ENCODE data around the gene NINJ2.
"Not testable (repeated sequence)": the region's sequence is repeated elsewhere in the genome, so short reads cannot be mapped to it uniquely, and the experiment has no call there.

Gene NINJ2

GRCh38 chr12:645563-646071, 17.6 kb downstream of the NINJ2 start:
- peak overlapping the region; percentile 66; the same call in 1 of the 2 replicates for H3K4me3 ChIP-seq (ENCODE audit: low read depth, low read length)
- DNase-seq (ENCODE audit: low read depth) = no peak
- TF ChIP-seq CTCF (IDR thresholded peaks at IDR 0.05; ENCODE audit: insufficient read depth, low read depth, low read length, missing control alignments) = no peak

GRCh38 chr12:644818-645552, 18.3 kb downstream of the NINJ2 start:
- TF ChIP-seq CTCF (IDR thresholded peaks at IDR 0.05; ENCODE audit: insufficient read depth, low read depth, low read length, missing control alignments) = no peak
- peak overlapping the region; percentile 66 for H3K4me3 ChIP-seq (ENCODE audit: low read depth, low read length)
- DNase-seq (ENCODE audit: low read depth) = no peak

GRCh38 chr12:644303-644639, 19.0 kb downstream of the NINJ2 start:
- no peak for TF ChIP-seq CTCF (IDR thresholded peaks at IDR 0.05; ENCODE audit: insufficient read depth, low read depth, low read length, missing control alignments)
- peak overlapping the region; percentile 66 for H3K4me3 ChIP-seq (ENCODE audit: low read depth, low read length)
- DNase-seq (ENCODE audit: low read depth) = no peak

- DNase-seq (ENCODE audit: low read depth) = peak; percentile 79
- peak overlapping the region; percentile 66 for H3K4me3 ChIP-seq (ENCODE audit: low read depth, low read length)
- no peak for TF ChIP-seq CTCF (IDR thresholded peaks at IDR 0.05; ENCODE audit: insufficient read depth, low read depth, low read length, missing control alignments)
These were observed 19.6 kb downstream of the NINJ2 start for GRCh38 chr12:643475-644302.

GRCh38 chr12:642633-643474, 20.4 kb downstream of the NINJ2 start:
- DNase-seq (ENCODE audit: low read depth) = peak; percentile 94
- peak; percentile 55 for TF ChIP-seq CTCF (IDR thresholded peaks at IDR 0.05; ENCODE audit: insufficient read depth, low read depth, low read length, missing control alignments)

GRCh38 chr12:641321-641720, 21.9 kb downstream of the NINJ2 start:
- H3K4me3 ChIP-seq (ENCODE audit: low read depth, low read length); DNase-seq (ENCODE audit: low read depth): not testable (repeated sequence)

More at GRCh38 chr12:642633-643474, 20.4 kb downstream of the NINJ2 start:
- peak overlapping the region; percentile 66 for H3K4me3 ChIP-seq (ENCODE audit: low read depth, low read length)
